Caki2 (cell line): ENCODE measurements around the gene MBD5. TPM values are rescaled to one million over a fixed set of nuclear protein-coding genes. Genes with fewer than 3 reads are reported as not detected.

Experiments
- DNase-seq: peaks from one replicate; pipeline ENCODE4 v3.0.0-alpha.2; 2015; ENCODE audit warnings: low read depth
- in situ Hi-C: cut with HindIII; loops from 2 replicates; pipeline ENCODE4 v1.10.0; 2016; ENCODE audit warnings: low sequenced_read_pairs, low pct_unique_long_range_greater_than_20kb, mixed read lengths
- total RNA-seq: library from RNA; depleted of rRNA; stranded (reverse); fragments of >200 nt; shearing (Covaris generic); gene quantifications from 2 replicates; pipeline ENCODE4 v1.2.3, GENCODE V29; 2014; ENCODE audit warnings: low replicate concordance

MBD5 gene
- total RNA-seq, 1 experiment from 2014 or later = 3.1 TPM

GRCh38 chr2:148517296-148517695 lies 496.4 kb downstream of the MBD5 start:
- in situ Hi-C loops = no loop called here

DNA sequence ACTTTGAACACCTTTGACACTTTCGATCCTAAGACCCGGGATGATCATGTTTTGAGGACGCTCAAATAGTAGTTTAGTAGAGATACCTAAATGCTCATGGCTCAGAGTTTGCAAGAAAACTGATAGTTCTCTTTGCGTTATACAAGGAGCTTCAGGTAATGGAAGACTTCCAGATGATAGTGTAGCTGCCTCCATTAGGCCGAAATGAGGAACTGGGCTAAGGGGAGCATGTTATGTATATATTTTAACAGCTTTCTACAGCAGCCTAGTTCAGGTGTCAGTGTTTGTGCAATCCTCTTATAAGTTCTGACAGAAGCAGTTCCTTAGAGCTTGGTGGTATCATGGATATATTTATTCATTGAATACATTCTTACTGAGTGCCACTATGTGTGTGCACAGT lies 496.9 kb downstream of the MBD5 start:
- no peak for DNase-seq
- in situ Hi-C loops = no loop called here

More at GRCh38 chr2:148517296-148517695, 496.4 kb downstream of the MBD5 start:
- no peak for DNase-seq

DNA sequence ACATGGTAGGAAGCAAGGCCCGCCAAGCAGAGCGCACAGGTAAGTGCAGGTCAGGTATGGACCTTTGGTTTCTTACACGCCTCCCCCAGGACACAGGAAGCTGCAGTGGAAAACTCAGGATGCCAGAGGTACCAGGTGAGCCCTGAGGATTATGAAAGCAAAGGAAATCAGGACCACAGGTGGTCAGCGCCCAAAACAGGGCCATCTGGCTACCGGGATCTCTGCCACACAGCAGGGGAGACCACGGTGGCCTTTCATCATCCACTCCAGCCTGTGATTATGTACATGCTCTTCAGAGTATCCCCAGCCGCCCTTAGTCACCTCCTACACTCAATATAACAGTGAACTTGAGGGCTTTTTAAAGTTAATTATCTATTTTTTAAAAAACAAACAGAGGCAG lies 498.1 kb downstream of the MBD5 start:
- in situ Hi-C loops = no loop called here
- no peak for DNase-seq

GRCh38 chr2:148521181-148521580 lies 500.3 kb downstream of the MBD5 start:
- in situ Hi-C loops = no loop called here
- DNase-seq = no peak

DNA sequence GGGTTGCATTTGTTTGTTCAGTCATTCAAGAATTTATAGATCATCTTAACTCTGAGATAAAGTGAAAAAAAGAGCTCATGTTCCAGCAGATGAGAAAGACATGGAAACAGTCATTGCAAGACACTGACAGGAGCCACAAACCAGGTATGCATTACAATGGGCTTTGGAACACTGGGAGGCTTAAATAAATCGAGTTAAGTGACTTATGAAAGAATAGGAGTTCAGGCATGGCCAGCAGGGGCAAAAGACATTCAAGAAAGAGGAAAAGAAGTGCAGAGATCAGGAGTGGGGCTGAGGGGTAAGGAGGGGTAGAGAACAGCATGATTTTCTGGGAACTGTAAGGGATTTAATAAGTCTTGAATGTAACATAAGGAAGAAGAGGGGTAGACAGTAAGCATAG lies 502.4 kb downstream of the MBD5 start:
- in situ Hi-C loops = no loop called here

GRCh38 chr2:148524519-148524919 lies 503.6 kb downstream of the MBD5 start:
- in situ Hi-C loops = no loop called here
- no peak for DNase-seq

More for the DNA sequence above, 502.4 kb downstream of the MBD5 start:
- no peak for DNase-seq

- in situ Hi-C loops = no loop called here
- no peak for DNase-seq
Measured at GRCh38 chr2:148525130-148525529, 504.2 kb downstream of the MBD5 start.

DNA sequence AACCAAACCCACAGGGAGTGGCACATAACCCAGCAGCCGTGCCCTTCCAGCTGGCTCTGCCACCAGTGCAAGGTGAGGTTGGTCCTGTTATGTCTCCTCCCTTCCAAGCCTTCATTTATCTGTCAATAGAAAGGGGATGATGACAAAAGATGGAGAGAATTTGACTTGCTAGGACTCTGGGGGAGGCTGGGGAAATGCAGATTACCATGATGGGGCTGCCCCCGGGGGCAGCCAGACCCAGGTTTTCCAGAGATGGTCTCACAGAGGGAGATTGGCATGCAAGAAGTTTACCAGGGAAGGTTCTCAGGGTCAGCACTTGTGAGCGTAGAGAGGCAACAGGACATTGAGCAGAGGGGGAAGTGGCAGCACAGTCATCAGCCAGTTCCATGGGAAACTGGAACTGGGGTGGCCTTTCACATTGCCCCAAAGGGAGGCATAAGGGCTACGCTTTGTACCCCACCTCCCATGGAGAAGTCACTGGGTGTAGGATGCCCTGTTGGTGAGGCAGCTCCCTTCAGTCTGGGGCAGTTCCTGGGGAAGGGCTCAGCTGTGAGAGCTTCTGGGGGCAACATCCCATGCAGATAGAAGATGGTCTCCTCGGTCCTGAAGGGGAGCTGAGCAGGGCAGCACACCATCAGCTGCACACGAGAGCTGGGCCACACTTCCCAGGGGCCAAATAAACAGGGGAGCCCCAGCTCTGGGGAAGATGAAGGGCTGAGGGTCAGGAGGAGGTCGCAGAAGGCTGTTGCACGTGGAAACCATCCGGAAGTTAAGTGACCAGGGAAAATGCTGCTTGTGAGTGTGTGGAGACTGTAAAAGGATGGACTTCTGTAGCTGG lies 505.8 kb downstream of the MBD5 start:
- in situ Hi-C loops = no loop called here
- no peak for DNase-seq

- in situ Hi-C loops = no loop called here
- DNase-seq = no peak
Measured at GRCh38 chr2:148527488-148528340, 506.8 kb downstream of the MBD5 start.

GRCh38 chr2:148528356-148529064 lies 507.6 kb downstream of the MBD5 start:
- in situ Hi-C loops = no loop called here
- no peak for DNase-seq

DNA sequence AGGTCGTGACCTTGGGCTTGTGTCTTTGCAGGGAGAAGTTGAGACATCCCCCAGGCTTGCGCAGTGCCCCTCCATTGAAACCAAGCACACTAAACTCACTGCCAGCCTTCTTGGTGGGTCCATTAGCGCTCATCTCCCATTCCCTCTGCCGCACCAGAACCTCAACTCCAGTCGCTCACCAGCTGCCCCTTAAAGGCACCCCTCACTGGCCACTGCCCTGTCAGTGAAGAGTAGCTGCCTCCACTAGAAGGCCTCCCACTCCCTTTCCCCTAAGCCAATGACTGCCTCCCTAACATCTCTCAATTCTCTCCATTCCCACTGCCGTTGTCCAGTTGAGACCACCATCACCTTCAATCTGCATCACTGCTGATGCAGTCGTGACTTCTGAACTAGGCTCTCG lies 508.9 kb downstream of the MBD5 start:
- no peak for DNase-seq
- in situ Hi-C loops = no loop called here

GRCh38 chr2:148530350-148530749 lies 509.5 kb downstream of the MBD5 start:
- no peak for DNase-seq
- in situ Hi-C loops = no loop called here

DNA sequence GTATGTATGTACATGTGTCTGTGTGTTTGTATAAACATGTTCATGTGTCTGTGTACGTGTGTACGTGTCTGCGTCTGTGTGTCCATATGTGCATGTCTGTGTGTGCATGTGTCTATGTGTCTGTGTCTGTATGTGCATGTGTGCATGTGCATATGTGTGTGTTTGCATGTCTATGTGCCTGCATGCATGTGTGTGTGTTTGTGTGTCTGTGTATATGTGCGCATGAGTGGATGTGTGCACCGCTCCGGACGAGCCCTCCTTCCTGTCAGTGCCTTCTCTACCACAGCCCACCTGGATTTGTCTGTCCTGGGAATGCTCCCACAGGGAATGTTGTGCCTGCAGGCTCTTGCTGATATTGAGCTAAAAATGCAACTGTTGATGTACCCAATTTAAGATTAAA lies 510.3 kb downstream of the MBD5 start:
- in situ Hi-C loops = no loop called here

DNA sequence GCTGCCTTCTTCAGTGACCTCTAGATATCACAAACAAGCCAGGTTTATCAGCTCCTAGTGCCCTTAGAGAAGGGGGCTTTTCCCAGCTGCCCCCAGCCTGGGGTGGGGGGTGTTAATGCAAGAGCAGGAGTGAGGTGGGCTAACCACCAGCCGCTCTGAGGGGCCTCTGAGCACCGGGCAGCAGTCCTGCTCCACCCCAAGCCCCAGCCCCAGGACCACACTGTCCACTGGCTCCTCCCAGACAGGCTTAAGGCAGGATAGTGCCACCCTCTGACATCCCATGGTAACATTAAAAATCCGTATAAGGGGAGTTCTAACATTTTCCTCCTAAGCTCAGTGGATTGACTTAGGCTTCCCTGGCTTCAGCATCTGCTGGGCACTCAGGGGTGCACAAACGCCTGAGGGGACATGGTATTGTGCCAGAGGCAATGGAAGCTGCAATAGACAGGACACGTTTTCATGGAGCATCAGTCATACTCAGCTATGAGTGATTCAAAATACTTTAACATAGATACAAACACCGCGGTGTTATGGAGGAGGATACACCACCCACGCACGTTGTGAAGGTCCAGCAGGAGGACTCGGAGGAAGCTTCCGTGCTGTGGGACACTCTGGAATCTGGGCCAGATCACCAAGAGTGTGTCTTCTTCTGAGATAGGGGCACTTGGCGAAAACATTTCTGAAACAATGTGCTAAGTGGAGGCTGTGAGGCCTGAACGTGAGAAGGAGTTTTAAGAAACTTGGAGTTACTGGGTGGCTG lies 511.0 kb downstream of the MBD5 start:
- in situ Hi-C loops = no loop called here
- DNase-seq = no peak

More for the DNA sequence above, 510.3 kb downstream of the MBD5 start:
- DNase-seq = no peak

- in situ Hi-C loops = no loop called here
- DNase-seq = no peak
Measured at GRCh38 chr2:148533004-148533403, 512.1 kb downstream of the MBD5 start.

GRCh38 chr2:148533685-148534084 lies 512.8 kb downstream of the MBD5 start:
- DNase-seq = no peak
- in situ Hi-C loops = no loop called here

DNA sequence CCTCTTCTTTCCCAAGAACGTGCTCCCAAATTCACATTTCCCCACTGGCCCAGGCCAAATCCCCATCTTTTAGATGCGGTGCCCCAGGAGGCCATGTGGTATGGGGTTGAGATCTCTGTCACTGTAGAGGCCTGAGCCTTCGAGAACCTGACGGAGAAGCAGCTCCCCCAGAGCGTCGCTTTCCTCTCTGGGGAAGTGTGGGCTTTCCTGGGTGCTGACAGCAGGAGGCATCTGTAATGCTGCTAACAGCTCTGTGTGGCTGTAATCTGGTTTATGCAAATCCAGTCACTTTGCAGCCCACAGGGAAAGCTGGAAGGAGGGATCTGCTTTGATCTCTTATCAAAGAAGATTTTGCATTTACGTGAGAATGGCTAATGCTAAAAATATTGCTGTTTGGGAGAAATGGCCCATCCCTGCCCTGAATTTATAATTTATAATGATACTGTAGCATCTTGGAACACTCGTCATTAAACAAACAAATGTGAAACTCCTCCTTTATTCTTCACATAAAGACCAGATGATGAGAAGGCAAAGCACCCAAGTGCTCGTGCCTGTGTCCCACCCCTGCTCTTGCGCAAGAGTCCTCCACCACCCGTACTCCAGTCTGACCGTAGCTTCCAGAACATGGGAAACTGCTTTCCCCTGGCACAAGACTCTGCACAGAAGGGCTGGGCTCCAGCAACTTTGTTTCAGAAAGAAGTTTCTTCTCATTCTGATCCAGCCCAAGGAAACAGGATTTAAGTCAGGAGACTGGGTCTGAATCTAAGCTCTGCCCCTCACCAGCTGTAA lies 513.7 kb downstream of the MBD5 start:
- in situ Hi-C loops = no loop called here
- DNase-seq = no peak
